Measurements from ENCODE around the gene RPL23. TPM values are rescaled to one million over a fixed set of nuclear protein-coding genes. Genes with fewer than 3 reads are reported as not detected.

Gene RPL23
- total RNA-seq, 1 experiment from 2014 or later = 1,883 TPM

DNA sequence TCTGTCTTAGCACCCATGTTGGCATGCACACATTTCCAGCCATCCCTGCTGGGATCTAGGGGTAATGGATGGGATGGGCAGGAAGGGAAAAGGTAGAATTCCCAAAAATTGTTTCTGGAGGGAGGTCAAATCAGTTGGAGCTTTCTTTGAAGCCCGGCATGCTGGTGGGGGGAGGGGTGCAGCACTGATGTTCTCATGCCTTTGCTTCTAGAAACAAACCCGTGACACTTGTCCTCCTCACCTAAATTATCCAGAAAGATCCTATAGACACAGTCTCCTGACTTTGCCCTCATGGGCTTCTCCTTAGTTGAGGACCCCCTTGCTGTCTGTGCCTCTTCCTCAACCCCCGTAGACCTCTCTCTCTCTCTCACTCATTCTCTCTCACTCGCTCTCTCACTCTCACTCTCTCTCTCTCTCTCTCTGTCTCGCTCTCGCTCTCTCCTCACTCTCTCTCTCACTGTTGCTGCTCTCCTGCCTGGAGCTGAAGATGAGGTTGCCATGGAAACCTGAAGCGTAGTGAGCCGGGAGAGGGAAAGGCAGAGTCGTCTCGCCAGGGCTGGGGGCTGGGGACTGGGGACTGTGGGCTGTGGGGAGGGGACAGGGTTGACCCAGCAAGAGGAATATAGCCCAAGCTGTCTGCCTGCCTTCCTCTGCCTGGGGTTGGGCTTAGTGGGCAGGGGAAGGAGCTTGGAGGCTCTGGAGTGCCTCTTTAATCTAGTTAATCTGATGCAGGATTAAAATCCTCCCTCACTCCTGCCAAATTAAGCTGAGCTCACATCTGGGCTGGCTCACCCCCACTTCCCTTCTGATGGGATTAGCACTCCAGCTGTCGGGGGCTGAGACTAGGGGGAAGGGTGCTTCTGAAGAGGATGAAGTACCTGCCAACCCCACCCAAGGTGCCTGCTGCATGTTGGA is 32.5 kb upstream of the RPL23 start:
- in situ Hi-C loops (cut with HindIII; ENCODE audit: low sequenced_read_pairs) = no loop called here
- DNase-seq (ENCODE audit: low spot score) = peak; percentile 58

DNA sequence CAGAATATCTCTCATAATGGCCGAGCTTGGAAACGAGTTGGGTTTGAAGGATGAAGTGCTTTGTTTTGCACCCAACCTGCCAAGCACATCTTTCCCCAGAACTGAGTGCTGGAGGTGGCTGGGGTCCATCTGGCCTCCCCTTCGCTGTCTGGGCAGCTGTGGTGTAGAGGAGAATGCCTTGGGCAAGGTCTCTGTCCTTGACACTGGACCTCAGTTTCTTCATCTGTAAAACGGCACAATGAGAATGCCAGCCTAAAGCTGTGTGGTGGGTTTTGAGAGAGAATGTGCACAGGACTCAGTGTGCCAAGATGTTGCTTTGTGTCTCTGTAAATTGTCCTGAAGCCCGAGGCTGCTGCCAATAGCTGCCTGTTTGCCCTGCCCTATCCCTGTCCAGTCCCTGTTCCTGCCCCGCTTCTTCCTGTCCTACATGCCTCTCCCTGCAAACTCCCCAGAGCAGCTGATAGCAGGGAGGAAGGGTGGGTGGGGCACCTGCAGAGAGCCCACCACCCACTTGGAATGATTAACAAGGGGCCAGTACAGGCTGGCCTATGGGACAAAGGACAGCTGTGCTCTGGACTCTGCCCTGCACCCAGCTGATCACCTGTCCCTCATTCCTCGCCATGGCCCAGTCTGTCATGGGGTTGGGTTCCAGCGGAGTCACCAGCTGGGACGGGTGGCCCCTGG is 31.7 kb upstream of the RPL23 start:
- in situ Hi-C loops (cut with HindIII; ENCODE audit: low sequenced_read_pairs) = no loop called here
- DNase-seq (ENCODE audit: low spot score) = no peak

DNA sequence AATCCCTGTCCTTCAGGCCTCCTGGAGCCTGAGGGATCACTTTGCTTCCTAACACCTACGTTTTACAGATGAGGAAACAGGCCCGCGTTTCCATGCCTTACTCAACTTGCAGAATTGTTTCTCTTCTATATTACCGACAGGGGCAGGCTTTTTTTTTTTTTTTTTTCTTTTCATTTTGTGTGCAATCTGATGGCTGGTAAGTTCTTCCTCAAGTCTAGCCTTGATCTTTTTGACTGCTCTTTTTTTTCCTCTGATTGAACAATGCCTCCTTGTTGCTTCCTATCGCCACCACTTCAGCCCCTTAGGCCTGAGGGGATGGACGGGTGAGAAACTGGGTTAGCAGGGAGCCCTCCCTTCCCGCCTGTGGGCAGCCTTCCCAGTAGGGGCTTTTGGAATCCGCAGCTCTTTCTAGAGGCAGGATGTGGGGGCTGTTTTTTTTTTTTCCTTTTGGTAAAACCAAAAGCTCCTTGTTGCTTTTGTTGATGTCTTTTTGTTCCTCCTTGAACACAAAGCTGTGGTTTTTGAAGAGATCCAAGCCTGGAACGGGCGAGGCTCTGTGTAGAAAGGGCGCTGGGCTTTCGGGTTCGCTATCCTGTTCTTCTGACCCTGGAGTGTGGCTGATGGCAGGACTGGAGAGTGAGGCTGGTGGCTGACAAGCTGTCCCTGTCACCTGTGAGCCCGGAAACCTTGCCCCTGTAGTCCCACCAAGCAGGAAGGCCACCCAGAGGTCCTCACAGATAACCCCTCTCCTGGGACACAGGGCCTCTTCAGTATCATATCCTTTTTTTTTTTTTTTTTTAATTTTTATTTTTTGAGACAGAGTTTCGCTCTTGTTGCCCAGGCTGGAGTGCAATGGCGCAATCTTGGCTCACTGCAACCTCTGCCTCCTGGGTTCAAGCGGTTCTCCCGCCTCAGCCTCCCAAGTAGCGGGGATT is 30.3 kb upstream of the RPL23 start:
- in situ Hi-C loops (cut with HindIII; ENCODE audit: low sequenced_read_pairs) = no loop called here
- DNase-seq (ENCODE audit: low spot score) = no peak

DNA sequence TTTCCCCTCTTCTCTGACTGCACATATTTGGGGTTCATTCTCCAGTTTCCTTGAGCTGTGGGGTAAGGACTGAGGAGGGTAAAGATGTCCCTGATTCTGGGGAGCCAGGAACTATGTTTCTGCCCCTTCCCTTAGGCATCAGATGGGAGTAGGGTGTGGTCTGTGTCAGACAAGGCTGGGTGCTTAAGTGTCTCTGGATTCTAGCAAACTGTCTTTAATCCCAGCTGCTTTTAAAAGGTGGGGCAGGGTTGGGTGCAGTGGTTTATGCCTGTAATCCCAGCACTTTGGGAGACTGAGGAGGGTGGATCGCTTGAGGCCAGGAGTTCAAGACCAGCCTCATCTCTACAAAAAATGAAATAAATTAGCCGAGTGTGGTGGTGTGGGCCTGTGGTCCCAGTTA is 29.3 kb upstream of the RPL23 start:
- no peak for DNase-seq (ENCODE audit: low spot score)
- in situ Hi-C loops (cut with HindIII; ENCODE audit: low sequenced_read_pairs) = no loop called here

DNA sequence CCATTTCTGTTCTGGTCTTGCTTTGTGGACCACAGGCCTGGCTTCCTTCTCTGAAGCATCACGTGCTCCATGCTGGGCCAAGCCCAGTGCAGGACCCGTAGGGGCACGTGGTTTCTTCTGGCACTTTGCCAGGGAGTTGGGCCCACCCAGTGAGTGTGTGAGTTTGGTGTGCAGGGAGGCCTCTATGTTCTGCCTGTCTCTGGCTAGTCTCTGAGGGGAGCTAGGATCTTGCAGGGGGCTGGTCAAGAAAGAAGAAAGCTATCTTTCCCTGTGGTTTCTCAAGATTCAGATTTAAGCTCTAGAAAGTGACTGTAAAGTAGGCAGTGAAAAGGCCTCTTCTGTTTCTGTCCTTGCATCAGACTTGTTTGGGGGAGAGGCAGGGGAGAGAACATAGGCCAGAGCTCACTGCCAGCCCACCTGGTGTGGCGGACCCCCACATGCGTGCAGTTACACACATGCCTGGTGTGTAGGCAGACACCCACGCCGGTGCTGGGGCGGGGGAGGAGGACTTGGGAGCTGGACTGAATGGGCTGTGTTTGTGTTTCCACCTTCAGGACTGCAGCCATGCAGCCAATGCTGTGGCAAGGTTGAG is 28.2 kb upstream of the RPL23 start:
- DNase-seq (ENCODE audit: low spot score) = no peak
- in situ Hi-C loops (cut with HindIII; ENCODE audit: low sequenced_read_pairs) = no loop called here

DNA sequence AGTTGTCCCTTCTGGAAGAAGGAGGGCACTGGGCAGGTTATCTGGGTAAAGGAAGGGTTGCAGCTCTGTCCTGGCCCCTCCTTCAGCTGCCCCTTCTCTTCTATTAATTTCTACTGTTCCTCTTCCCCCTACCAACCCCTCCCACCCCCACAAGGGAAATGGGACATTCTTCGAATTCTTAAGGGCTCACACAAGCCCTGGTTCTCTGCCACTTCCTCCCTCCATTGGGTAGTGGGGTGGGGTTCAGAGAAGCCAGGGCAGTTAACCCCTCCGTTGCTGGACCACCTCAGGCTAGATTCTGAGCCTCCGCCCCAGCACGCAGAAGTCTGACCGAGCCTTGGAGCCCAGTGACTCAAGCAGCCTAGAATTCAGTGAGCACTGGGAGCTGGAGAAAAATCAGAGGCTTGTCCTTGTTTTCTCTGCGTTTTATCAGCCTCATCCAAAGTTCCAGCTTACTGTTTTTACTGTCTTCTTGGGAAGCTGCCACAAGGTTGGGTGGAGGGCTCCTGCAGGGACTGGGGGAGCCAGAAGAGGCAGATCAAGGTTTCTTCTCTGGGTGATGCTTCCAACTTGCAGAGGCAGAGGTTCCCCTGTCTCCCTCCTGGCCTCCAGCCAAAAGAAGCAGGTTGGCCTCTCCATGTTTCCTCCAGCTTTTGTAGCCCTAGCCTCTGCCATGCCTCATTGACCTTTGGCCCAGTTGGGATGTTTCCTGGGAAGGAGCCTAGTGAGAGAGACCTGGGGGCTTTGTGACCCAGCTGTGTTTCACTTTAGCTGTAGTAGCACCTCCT is 26.6 kb upstream of the RPL23 start:
- peak; percentile 49 for DNase-seq (ENCODE audit: low spot score)
- in situ Hi-C loops (cut with HindIII; ENCODE audit: low sequenced_read_pairs) = no loop called here

DNA sequence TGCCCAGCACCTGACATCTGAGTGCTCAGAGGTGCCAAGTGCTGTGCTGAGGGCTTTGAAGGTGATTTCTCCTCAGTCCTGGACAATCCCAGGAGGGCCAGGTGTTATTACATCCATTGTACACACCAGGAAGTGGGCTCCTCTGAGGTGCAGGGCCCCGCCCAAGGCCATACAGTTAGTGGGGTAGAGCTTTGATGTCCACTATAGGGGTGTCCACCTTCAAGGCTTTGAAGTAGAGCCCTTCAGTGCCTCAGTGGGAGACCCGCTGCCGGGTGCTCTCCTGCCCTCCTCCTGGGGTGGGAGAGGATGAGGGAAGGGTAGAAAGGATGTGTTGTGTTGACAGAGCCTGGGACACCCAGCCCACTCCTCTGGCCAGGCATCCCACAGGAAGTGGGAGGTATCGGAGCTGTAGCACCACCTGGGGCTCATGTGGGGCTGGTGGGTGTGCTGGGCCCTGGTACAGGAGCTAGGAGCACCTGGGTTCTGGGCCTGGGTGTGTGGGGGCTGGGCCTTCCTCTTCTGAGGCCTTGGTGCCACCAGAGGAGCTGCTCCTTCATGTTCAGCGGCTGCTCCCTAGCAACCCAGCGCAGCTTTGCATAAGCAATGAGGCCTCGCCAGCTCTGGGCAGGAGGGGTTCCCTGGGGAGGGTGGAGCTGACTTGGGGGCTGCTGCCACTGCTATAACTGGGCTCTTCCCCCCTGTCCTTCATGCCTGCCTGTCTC is 23.8 kb upstream of the RPL23 start:
- DNase-seq (ENCODE audit: low spot score) = no peak
- in situ Hi-C loops (cut with HindIII; ENCODE audit: low sequenced_read_pairs) = no loop called here

DNA sequence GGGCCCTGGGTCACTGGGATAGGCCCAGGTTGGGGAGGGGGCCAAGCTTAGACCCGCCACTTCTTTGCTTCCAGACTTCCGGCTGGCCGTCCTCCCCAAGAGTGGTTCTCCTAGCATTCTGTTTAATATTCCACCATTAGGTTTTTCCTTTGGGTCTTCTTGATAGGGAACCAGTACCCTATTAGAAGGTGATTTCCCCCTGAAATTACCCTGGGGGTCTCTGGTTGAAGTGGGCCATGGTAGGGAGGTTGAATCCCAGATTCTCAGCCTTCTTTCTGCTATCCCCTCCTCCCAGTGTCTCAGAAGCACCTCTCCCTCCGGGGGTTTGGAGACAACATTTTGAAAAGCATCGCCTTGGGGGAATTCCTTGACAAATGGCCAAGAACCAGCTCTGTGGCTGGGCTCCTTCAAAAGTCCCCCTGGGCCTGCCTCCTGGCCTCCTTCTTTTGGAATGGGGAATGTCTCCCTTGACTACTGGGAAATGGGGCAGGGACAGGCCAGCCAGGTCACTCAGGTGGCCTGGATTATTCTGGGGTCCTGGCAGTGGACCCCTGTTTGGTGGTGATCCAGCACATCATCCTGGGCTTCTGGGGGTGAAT is 22.1 kb upstream of the RPL23 start:
- DNase-seq (ENCODE audit: low spot score) = no peak
- in situ Hi-C loops (cut with HindIII; ENCODE audit: low sequenced_read_pairs) = no loop called here

DNA sequence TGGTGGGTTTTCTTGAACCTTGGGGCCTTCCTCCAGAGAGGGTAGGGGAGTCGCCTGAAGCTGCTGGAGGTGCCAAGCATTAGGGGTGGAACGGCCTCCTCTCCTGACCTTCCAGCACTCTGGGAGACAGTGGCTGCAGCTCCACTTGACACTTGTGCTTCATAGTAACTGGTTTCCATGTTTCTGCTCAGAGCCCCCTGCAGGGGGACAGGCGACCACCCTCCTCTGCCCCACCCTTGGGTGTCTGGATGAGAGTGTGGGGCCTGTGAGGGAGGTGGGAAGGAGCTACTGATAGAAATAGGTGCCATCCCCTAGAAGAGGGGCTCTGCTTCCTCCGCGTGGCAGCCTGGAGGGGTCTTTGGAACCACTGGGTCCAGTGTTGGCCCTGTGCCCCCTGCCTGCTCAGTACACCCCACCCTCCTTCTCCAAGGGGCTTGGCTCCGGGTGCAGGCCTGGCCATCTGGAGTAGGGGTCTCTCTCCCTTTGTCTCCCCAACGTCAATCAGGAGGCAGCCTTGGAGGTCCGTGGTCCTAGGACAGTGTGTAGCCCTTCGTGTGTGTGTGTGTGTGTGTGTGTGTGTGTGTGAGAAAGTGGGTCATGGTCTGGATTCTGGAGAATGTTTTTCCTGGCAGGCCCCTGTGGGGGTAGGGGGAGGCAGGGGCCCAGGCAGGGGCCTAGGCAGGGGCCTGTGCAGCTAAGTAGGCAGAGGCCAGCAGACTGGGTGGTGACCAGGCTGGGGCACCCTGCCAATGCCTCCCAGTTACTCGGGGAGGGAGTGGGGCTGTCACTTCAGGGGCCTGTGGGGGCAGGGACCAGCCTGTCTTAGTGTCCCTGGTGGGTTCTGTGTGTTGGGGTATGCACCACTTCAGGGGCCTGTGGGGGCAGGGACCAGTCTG is 21.2 kb upstream of the RPL23 start:
- in situ Hi-C loops (cut with HindIII; ENCODE audit: low sequenced_read_pairs) = no loop called here
- DNase-seq (ENCODE audit: low spot score) = no peak

DNA sequence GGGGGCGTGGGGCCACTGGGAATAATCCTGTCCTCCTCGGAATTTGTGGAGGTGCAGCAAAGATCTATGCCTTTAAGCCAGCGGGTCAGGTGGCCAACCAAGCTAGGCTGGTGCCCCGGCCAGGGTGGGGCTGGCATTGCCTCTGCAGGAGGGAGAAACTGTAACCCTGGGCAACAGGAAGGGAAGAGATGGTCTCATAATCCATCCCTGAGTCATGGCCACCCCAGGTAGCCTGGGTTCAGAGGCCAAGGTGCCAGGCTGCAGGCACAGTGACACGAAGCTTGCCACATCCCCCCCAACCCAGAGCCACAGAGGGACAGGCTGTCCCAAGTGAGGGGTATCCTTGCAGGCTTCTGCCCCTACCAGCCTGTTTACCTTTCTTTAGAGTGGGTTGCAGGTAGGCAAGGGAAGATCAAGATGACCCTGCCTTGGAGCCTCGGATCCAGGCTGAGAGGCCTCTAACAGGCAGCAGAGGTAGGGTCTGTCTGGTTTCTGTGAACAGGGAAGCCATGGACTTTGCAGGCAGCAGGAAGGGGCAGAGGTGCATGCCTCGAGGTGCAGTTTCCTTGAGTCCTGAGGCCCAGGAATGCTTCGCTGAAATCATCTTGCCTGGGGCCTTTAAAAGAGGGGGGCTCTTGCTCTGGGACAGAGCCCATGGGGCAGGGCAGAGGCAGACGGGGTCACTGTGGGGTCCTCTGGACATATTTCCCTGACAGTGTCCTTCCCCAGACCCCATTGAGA is 20.3 kb upstream of the RPL23 start:
- no peak for DNase-seq (ENCODE audit: low spot score)
- in situ Hi-C loops (cut with HindIII; ENCODE audit: low sequenced_read_pairs) = no loop called here

DNA sequence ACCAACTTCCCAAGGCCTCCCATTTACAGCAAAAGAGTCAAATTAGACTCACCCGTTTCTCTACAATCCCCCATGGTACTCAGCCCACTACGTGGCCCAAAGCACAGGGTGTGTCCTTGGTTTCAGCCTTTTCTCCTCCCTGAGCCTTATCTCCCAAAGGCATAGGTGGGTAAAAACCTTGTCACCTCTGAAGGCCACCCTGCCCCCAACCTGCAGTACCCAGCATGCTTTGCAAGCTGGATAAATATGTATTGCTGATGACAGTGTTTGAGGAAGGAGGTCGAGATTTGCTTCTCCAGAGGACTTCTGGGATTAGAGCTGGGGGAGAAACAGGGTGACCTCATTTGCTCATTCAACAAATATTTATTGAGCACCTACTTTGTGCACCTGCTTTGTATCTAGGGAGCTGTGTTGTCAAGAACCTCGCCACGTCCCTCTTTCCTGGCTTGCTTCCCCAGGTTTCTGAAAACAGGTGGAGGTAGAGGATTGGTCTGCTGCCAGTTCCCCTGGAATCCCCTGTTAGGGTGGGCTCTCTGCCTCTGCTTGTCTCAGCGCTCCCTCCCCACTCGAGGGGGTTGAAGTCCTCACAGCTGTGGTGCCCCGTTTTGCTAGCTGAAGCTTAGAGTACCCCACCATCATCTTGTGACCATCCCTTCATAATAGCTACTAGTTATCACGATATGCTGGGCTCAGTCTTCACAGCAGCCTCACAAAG is 19.3 kb upstream of the RPL23 start:
- in situ Hi-C loops (cut with HindIII; ENCODE audit: low sequenced_read_pairs) = no loop called here
- no peak for DNase-seq (ENCODE audit: low spot score)

DNA sequence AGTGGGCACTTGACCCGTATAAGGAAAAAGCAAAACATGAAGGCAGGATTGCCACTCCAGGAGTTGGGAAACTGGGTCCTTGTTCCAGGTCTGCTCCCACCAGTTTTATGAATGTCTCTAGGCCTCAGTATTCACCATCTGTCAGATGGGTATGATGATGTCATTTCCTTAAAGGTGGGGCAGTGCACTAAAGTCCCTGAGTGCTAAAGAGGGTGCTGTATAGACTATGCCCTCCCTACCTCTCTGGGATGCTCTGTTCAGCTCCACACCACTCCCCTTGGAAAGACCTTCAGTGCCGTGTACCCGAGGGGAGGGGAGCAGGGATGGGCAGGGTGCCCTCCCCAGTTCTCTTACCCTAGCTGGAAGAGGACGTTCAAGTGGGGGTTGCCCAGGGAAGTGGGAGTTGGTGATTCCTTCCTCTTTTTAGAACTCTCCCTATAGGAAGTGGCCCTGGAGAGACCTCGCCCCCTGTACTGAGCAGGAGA is 18.5 kb upstream of the RPL23 start:
- no peak for DNase-seq (ENCODE audit: low spot score)

DNA sequence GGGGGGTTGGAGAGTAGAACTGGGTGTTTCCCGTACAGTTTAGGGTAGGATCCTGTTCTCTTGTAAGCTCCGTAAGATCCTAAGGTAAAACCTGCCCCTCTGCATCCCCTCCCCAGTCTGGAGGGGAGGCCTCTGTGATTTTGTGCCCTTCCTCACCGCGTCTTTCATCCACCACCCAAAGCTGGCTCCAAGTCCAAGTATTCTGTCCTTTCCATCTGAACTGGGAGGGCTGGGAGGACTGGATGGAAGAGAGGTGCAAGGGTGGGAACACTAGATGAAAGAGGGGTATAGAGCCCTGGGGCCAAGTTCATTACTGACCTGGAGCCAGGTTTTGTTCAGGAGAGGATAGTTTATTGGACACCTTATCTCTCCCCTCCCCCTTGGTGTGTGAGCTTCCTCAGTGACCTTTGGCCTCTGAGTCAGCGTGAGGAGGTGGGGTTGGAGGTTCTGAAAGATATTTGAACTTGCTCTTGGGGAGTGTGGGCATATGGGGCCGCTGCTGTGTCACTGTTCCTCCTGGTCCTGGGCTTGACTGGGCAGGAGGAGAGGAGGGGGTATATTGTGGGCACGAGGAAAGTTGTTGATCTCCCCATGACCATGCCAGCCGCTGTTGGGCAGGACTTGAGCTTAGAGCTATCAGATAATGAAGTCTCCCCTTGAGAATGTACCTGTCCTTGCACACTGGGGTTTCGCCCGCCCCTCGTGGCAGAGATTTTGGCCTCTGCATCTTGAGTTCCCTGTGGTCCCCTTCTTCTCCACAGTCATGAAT is 17.9 kb upstream of the RPL23 start:
- in situ Hi-C loops (cut with HindIII; ENCODE audit: low sequenced_read_pairs) = no loop called here
- peak; percentile 24 for DNase-seq (ENCODE audit: low spot score)

More for the DNA sequence above, 18.5 kb upstream of the RPL23 start:
- in situ Hi-C loops (cut with HindIII; ENCODE audit: low sequenced_read_pairs) = no loop called here
